Gastroesophageal sphincter (tissue), 3 donors: ENCODE data around the gene RANBP3.

Experiments
- POLR2AphosphoS5 ChIP-seq: sonication (generic); formaldehyde crosslinking; IDR thresholded peaks from one replicate; pipeline ENCODE4 v1.6.1; 2017; ENCODE audit warnings: antibody characterized with exemption
- TF ChIP-seq, protein P1 (sequence below), 4 experiments: fragments of 200-600 bp in 2 of 4; fragments of 450-650 bp in 2 of 4; sonication (generic) in 1 of 4; IDR thresholded peaks; one replicate each; pipeline ENCODE4 v1.5.1; 2017 to 2019; ENCODE audit warnings: antibody characterized with exemption in 4 of 4, mild to moderate bottlenecking in 2 of 4, moderate library complexity in 2 of 4

- TF ChIP-seq, protein P1, sequence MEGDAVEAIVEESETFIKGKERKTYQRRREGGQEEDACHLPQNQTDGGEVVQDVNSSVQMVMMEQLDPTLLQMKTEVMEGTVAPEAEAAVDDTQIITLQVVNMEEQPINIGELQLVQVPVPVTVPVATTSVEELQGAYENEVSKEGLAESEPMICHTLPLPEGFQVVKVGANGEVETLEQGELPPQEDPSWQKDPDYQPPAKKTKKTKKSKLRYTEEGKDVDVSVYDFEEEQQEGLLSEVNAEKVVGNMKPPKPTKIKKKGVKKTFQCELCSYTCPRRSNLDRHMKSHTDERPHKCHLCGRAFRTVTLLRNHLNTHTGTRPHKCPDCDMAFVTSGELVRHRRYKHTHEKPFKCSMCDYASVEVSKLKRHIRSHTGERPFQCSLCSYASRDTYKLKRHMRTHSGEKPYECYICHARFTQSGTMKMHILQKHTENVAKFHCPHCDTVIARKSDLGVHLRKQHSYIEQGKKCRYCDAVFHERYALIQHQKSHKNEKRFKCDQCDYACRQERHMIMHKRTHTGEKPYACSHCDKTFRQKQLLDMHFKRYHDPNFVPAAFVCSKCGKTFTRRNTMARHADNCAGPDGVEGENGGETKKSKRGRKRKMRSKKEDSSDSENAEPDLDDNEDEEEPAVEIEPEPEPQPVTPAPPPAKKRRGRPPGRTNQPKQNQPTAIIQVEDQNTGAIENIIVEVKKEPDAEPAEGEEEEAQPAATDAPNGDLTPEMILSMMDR (IDR thresholded peaks at IDR 0.05) = no peak
- no peak for TF ChIP-seq POLR2AphosphoS5
Measured at GRCh38 chr19:5975388-5975728, 2.6 kb downstream of the RANBP3 start.
